Thyroid gland (tissue), 4 donors: Measurements from ENCODE around the gene KCNAB1. TPM values are rescaled to one million over a fixed set of nuclear protein-coding genes. Genes with fewer than 3 reads are reported as not detected.

Experiments used
- DNase-seq, 2 donors: peaks; one replicate each; pipeline ENCODE4 v3.0.0-alpha.2; 2019
- H3K27ac ChIP-seq, 3 donors: fragments of 200-600 bp; sonication (generic); 1 replicate in 2 of 3; 2 replicates in 1 of 3; pipeline ENCODE4 v1.5.1; 2016 to 2019; ENCODE audit warnings: mild to moderate bottlenecking in 1 of 3, moderate library complexity in 1 of 3
- H3K27me3 ChIP-seq: fragments of 200-600 bp; sonication (generic); one replicate; pipeline ENCODE4 v1.5.1; 2019
- H3K36me3 ChIP-seq, 2 donors: fragments of 200-600 bp; sonication (generic); one replicate each; pipeline ENCODE4 v1.5.1; 2016 to 2019
- H3K4me1 ChIP-seq, 2 donors: fragments of 200-600 bp; sonication (generic); one replicate each; pipeline ENCODE4 v1.5.1; 2017 to 2019
- H3K4me3 ChIP-seq, 3 donors: fragments of 200-600 bp; sonication (generic); replicated peaks in 1 of 3; 1 replicate in 2 of 3; 2 replicates in 1 of 3; pipeline ENCODE4 v1.5.1; 2016; ENCODE audit warnings: mild to moderate bottlenecking in 1 of 3
- H3K9me3 ChIP-seq: fragments of 200-600 bp; sonication (generic); one replicate; pipeline ENCODE4 v1.5.1; 2017
- CTCF ChIP-seq, 6 experiments: fragments of 200-600 bp in 3 of 6; fragments of 450-650 bp in 3 of 6; sonication (generic) in 3 of 6; IDR thresholded peaks; one replicate each; pipeline ENCODE4 v1.5.1; 2016 to 2019; ENCODE audit warnings: antibody characterized with exemption in 6 of 6, mild to moderate bottlenecking in 2 of 6, inconsistent platforms in 1 of 6, moderate library complexity in 1 of 6
- POLR2A ChIP-seq, 2 donors: fragments of 450-650 bp; IDR thresholded peaks; one replicate each; pipeline ENCODE4 v1.6.1; 2017; ENCODE audit warnings: antibody characterized with exemption in 2 of 2, mild to moderate bottlenecking in 2 of 2, moderate library complexity in 1 of 2
- WGBS, 2 donors: methylation state at CpG; one replicate each; pipeline ENCODE4 v1.1.5; 2017; 5-methylcytosine and 5-hydroxymethylcytosine counted together
- intact Hi-C: fragments of 100-400 bp; cut with DNase I; formaldehyde crosslinking; loops from one replicate; pipeline ENCODE4 v1.15.1; 2023
- total RNA-seq, 4 donors: library from RNA; depleted of rRNA; stranded (reverse); fragments of >200 nt; gene quantifications; one replicate each; pipeline ENCODE4 v1.2.3, GENCODE V29; 2016

The KCNAB1 gene
- total RNA-seq, 4 donors from 2014 or later, result 19.3 to 26.1 (median 22.9) TPM

GRCh38 chr3:156252656-156253055, 132.3 kb downstream of the KCNAB1 start:
- DNase-seq, result no peak
- Histone ChIP-seq H3K27me3 (no peaks in the 10 kb centered on the region), H3K27ac (no peak overlapping the region), H3K4me1 (peaks cover 5 to 7% of the 10 kb centered on the region in 2 donors), H3K36me3 (no peaks in the 10 kb centered on the region), H3K9me3 (no peaks in the 10 kb centered on the region), H3K4me3 (no peak overlapping the region)
- TF ChIP-seq CTCF (IDR thresholded peaks at IDR 0.05) (no peak), POLR2A (IDR thresholded peaks at IDR 0.05) (no peak)
- intact Hi-C loops, result no loop called here
- 71 to 84% methylated on average over 3 of the region's 3 CpGs for WGBS, 2 donors

GRCh38 chr3:156253150-156253549, 132.8 kb downstream of the KCNAB1 start:
- Histone ChIP-seq H3K9me3 (no peaks in the 10 kb centered on the region), H3K36me3 (no peaks in the 10 kb centered on the region), H3K4me1 (peaks cover 5 to 7% of the 10 kb centered on the region in 2 donors), H3K27ac (no peak overlapping the region), H3K4me3 (no peak overlapping the region), H3K27me3 (no peaks in the 10 kb centered on the region)
- intact Hi-C loops, result no loop called here
- no peak for TF ChIP-seq POLR2A (IDR thresholded peaks at IDR 0.05)
- TF ChIP-seq CTCF (IDR thresholded peaks at IDR 0.05), result no peak
- DNase-seq, result no peak
- 74 to 83% methylated on average over 1 of the region's 1 CpG for WGBS, 2 donors

GRCh38 chr3:156256256-156256655, 135.9 kb downstream of the KCNAB1 start:
- no peak overlapping the region for H3K4me3 ChIP-seq
- intact Hi-C loops, result no loop called here

GRCh38 chr3:156256945-156257344, 136.6 kb downstream of the KCNAB1 start:
- intact Hi-C loops, result no loop called here
- Histone ChIP-seq H3K27ac (no peak overlapping the region), H3K36me3 (no peaks in the 10 kb centered on the region), H3K27me3 (no peaks in the 10 kb centered on the region), H3K4me3 (no peak overlapping the region), H3K4me1 (peaks cover 0 to 11% of the 10 kb centered on the region in 2 donors), H3K9me3 (no peaks in the 10 kb centered on the region)
- TF ChIP-seq POLR2A (IDR thresholded peaks at IDR 0.05) (no peak), CTCF (IDR thresholded peaks at IDR 0.05) (no peak)
- DNase-seq, result no peak

More at GRCh38 chr3:156256256-156256655, 135.9 kb downstream of the KCNAB1 start:
- no peak for DNase-seq
- no peak overlapping the region for H3K27ac ChIP-seq
- H3K27me3 ChIP-seq, result no peaks in the 10 kb centered on the region
- no peaks in the 10 kb centered on the region for H3K9me3 ChIP-seq
- TF ChIP-seq CTCF (IDR thresholded peaks at IDR 0.05), result no peak
- TF ChIP-seq POLR2A (IDR thresholded peaks at IDR 0.05), result no peak
- peaks cover 0 to 11% of the 10 kb centered on the region in 2 donors for H3K4me1 ChIP-seq
- no peaks in the 10 kb centered on the region for H3K36me3 ChIP-seq
- 87 to 91% methylated on average over 4 of the region's 4 CpGs for WGBS, 2 donors

GRCh38 chr3:156258301-156258700, 137.9 kb downstream of the KCNAB1 start:
- Histone ChIP-seq H3K27ac (no peak overlapping the region), H3K4me3 (no peak overlapping the region), H3K9me3 (no peaks in the 10 kb centered on the region), H3K36me3 (no peaks in the 10 kb centered on the region), H3K27me3 (no peaks in the 10 kb centered on the region), H3K4me1 (peaks cover 0 to 11% of the 10 kb centered on the region in 2 donors)
- 90 to 94% methylated on average over 2 of the region's 2 CpGs for WGBS, 2 donors
- DNase-seq, result no peak
- no peak for TF ChIP-seq CTCF (IDR thresholded peaks at IDR 0.05)
- TF ChIP-seq POLR2A (IDR thresholded peaks at IDR 0.05), result no peak
- intact Hi-C loops, result no loop called here
